ENCODE data around the gene PLAGL1. TPM values are rescaled to one million over a fixed set of nuclear protein-coding genes. Genes with fewer than 3 reads are reported as not detected.

The PLAGL1 gene
- total and polyA plus RNA-seq, 2 of the 8 experiments (the other 6 are each of a cell fraction or from before 2014, with no cell fraction given): 0.94 to 1.1 TPM

DNA sequence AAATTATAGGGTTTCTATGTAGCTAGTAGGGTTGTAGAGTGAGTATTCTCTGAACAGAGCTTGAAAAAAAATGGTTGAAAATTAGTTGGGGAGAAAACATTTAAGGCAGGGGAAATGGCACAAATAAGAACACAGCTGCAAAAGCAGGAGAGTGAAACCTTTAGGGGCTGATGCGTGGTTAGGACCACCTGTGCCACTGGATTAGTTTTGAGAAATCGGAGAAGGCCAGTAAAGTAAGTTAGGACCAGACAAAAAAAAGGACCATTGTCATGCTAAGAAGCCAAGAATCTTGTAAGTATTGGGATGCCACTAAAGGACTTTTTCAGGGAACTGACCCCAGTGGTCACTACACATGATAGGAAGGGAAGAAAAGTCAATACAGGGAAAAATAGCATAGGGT lies 9.4 kb downstream of the PLAGL1 start:
- Histone ChIP-seq H2AK5ac (ENCODE audit: low read depth, low read length) (no peak overlapping the region), H3K9me3 (ENCODE audit: insufficient read depth in 2 of 2, low read depth in 1 of 2, low read length in 1 of 2) (no peaks in the 10 kb centered on the region; a peak in 1 of 4 replicates), H2BK5ac (ENCODE audit: low read depth, low read length) (no peak overlapping the region), H4K20me1 (replicated peaks in 1 of 2; ENCODE audit: control insufficient read depth in 1 of 2, insufficient read depth in 2 of 2, low read length in 2 of 2) (no peaks in the 10 kb centered on the region), H4K5ac (ENCODE audit: insufficient read length, low read depth, low read length) (no peak overlapping the region), H3K4me1 (replicated peaks in 1 of 4; ENCODE audit: control insufficient read depth in 3 of 4, insufficient read depth in 4 of 4, low read length in 3 of 4) (no peaks in the 10 kb centered on the region), H3K79me1 (ENCODE audit: low read depth, low read length) (no peaks in the 10 kb centered on the region), H3K79me2 (ENCODE audit: control insufficient read depth in 1 of 2, insufficient read depth in 2 of 2, low read length in 2 of 2) (no peaks in the 10 kb centered on the region), H3K27me3 (replicated peaks in 1 of 4; ENCODE audit: control insufficient read depth in 3 of 4, extremely low read depth in 1 of 4, insufficient read depth in 3 of 4, low read length in 3 of 4) (no peaks in the 10 kb centered on the region), H3K23ac (ENCODE audit: insufficient read length) (no peak overlapping the region), H3K14ac (ENCODE audit: insufficient read length) (no peak overlapping the region), H3K4me3 (ENCODE audit: extremely low read depth in 1 of 4, insufficient read depth in 2 of 4, low read depth in 3 of 4, low read length in 4 of 4) (no peak overlapping the region), H3K23me2 (ENCODE audit: low read depth, low read length) (no peaks in the 10 kb centered on the region), H3K9ac (replicated peaks in 1 of 4; ENCODE audit: extremely low read depth in 1 of 4, low read depth in 3 of 4, low read length in 3 of 4) (no peak overlapping the region), H3K4ac (replicated peaks; ENCODE audit: insufficient read length, low read depth, low read length) (no peak overlapping the region), H3K36me3 (ENCODE audit: control insufficient read depth in 2 of 4, insufficient read depth in 4 of 4, low read length in 3 of 4) (no peaks in the 10 kb centered on the region), H3K4me2 (ENCODE audit: insufficient read depth in 1 of 2, low read depth in 2 of 2, low read length in 2 of 2) (no peak overlapping the region), H3K18ac (ENCODE audit: extremely low read depth, low read length) (no peak overlapping the region), H2BK15ac (ENCODE audit: low read length) (no peak overlapping the region), H2AFZ (ENCODE audit: low read length) (no peak overlapping the region), H4K8ac (ENCODE audit: extremely low read depth, insufficient read depth, low read length) (no peak overlapping the region), H4K91ac (replicated peaks; ENCODE audit: insufficient read length, low read length) (no peak overlapping the region), H2BK20ac (ENCODE audit: low read length) (no peak overlapping the region), H3K56ac (replicated peaks; ENCODE audit: insufficient read length, low read depth, low read length) (no peak overlapping the region), H3K27ac (ENCODE audit: low read depth, low read length) (no peak overlapping the region), H2BK12ac (ENCODE audit: low read depth, low read length) (no peak overlapping the region), H2BK120ac (replicated peaks; ENCODE audit: low read depth, low read length) (no peak overlapping the region)
- 59% methylated on average over 2 of the region's 2 CpGs; no CpG with 5 or more reads in 1 of the 2 experiments for WGBS, 2 experiments (ENCODE audit: extremely low coverage in 1 of 2, insufficient coverage in 1 of 2, insufficient read length in 1 of 2, insufficient replicate concordance in 2 of 2, low coverage in 1 of 2, low lambda C conversion rate in 2 of 2, missing lambda C conversion rate in 1 of 2)
- DNase-seq (ENCODE audit: low read depth in 1 of 2, low spot score in 2 of 2) (no peak), FAIRE-seq (no peak)
- ChIA-PET POLR2A (ENCODE audit: partially characterized antibody) (no interaction called here), CTCF (ENCODE audit: partially characterized antibody) (interaction anchor here (0.9 to 3.2 kb wide), 5 partner anchors 14 to 64 kb away, joined by 3 to 12 read pairs (median 10); no protein-coding TSS in a partner anchor)
- TF ChIP-seq GABPA (IDR thresholded peaks at IDR 0.05; ENCODE audit: borderline replicate concordance, insufficient read depth, low read length) (no peak), PHF8 (conservative IDR thresholded peaks at IDR 0.05; ENCODE audit: low read depth, low read length) (no peak), TCF12 (IDR thresholded peaks at IDR 0.05; ENCODE audit: low read depth, low read length) (no peak), EGR1 (IDR thresholded peaks at IDR 0.05; ENCODE audit: borderline replicate concordance, low read depth, low read length) (no peak), TBP (IDR thresholded peaks at IDR 0.05; ENCODE audit: low read depth, low read length) (no peak), JUND (IDR thresholded peaks at IDR 0.05; ENCODE audit: low read length) (no peak)
- TF ChIP-seq, protein P1, sequence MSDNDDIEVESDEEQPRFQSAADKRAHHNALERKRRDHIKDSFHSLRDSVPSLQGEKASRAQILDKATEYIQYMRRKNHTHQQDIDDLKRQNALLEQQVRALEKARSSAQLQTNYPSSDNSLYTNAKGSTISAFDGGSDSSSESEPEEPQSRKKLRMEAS (IDR thresholded peaks at IDR 0.05): no peak
